ENCODE results near the gene MYLK.

Gene MYLK

DNA sequence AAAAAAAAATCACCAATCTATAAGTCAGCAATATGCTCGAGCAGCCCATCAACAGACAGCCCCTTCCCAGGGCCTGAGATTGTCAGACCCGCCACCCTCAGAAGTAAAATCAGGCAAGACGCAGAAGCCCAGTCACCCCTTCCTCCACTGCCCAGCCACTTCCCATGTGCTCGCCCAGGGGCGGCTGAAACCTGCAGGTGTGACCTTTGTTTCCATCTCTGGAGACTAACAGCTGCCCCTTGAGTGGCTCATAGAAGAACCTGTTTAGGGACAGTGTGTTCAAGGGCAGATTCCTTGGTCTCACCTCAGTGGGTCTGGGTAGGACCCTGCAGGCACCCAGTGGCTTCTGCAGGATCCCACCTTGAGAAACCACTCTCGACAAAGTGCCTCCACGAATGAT lies 105.6 kb downstream of the MYLK start:
- no peaks in the 10 kb centered on the region for H3K36me3 ChIP-seq (ENCODE audit: insufficient read depth, low read length)
- H3K9ac ChIP-seq (ENCODE audit: low read depth, low read length) = no peak overlapping the region
- H3K9me3 ChIP-seq (ENCODE audit: control insufficient read depth, insufficient read depth, low read length) = no peaks in the 10 kb centered on the region
- H3K4me1 ChIP-seq (ENCODE audit: insufficient read depth, low read length) = no peaks in the 10 kb centered on the region; the same call in 1 of the 2 replicates

DNA sequence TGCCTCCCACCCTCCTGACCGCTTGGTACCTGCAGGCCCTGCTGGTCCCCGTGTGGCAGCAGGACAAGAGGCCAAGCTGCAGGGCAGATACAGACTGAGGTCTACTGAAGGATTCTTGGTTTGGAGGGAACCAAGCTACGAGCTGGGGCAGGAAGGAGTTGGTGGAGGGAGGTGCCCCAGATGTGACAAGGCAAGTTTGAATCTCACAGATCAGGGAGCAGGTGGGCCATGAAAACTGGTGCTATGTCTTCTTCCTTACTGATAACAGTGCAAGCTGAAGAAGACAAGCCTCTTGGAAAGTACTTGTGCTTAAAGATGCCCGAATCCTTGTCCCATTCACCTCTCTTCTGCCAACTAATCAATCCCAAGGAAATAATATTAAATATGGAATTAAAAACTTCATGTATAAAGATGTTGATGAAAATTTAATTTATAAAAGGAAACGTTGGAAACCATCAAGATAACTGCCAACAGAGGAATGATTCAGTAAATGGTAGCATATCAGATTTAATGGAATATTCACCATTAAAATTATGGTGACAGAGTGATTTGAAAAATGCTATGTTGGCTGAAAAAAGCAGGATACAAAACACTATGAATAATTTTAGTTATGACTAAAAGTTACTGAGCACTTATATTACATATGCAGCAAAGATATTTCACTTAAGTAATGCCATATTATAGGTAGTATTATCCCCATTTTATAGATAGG lies 107.9 kb downstream of the MYLK start:
- Histone ChIP-seq H3K36me3 (ENCODE audit: insufficient read depth, low read length) (no peaks in the 10 kb centered on the region), H3K9me3 (ENCODE audit: control insufficient read depth, insufficient read depth, low read length) (no peaks in the 10 kb centered on the region), H3K9ac (ENCODE audit: low read depth, low read length) (no peak overlapping the region), H3K4me1 (ENCODE audit: insufficient read depth, low read length) (no peaks in the 10 kb centered on the region; the same call in 1 of the 2 replicates)

DNA sequence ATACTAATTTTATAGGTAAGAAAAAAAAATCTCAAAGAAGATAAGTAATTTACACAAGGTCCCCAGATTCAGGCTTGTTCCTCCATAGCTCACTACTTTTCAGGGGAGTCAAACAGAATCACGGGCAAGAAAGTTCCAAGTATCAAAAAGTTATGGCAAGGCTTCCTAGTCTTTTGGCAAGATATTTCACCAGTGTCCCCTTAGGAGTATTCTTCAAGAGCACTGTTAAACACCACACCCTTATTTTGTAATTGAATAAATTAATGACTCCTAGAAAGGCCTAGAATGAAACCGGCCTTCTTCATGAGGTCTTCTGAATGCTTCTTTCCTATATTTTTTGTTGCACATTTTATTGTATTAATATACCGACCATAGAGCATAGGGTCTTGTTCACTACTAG lies 109.7 kb downstream of the MYLK start:
- Histone ChIP-seq H3K36me3 (ENCODE audit: insufficient read depth, low read length) (no peaks in the 10 kb centered on the region), H3K9me3 (ENCODE audit: control insufficient read depth, insufficient read depth, low read length) (no peaks in the 10 kb centered on the region), H3K9ac (ENCODE audit: low read depth, low read length) (no peak overlapping the region)

GRCh38 chr3:123773681-123774431 lies 110.3 kb downstream of the MYLK start:
- H3K9me3 ChIP-seq (ENCODE audit: control insufficient read depth, insufficient read depth, low read length) = no peaks in the 10 kb centered on the region
- no peak overlapping the region for H3K9ac ChIP-seq (ENCODE audit: low read depth, low read length)
- H3K36me3 ChIP-seq (ENCODE audit: insufficient read depth, low read length) = no peaks in the 10 kb centered on the region
- H3K4me1 ChIP-seq (ENCODE audit: insufficient read depth, low read length) = no peaks in the 10 kb centered on the region; the same call in 1 of the 2 replicates

More for the DNA sequence above, 109.7 kb downstream of the MYLK start:
- H3K4me1 ChIP-seq (ENCODE audit: insufficient read depth, low read length) = no peaks in the 10 kb centered on the region; the same call in 1 of the 2 replicates

- Histone ChIP-seq H3K9me3 (ENCODE audit: control insufficient read depth, insufficient read depth, low read length) (no peaks in the 10 kb centered on the region), H3K36me3 (ENCODE audit: insufficient read depth, low read length) (no peaks in the 10 kb centered on the region), H3K9ac (ENCODE audit: low read depth, low read length) (no peak overlapping the region), H3K4me1 (ENCODE audit: insufficient read depth, low read length) (no peaks in the 10 kb centered on the region; the same call in 1 of the 2 replicates)
These were observed 114.8 kb downstream of the MYLK start for GRCh38 chr3:123769356-123769743.

- H3K36me3 ChIP-seq (ENCODE audit: insufficient read depth, low read length) = no peaks in the 10 kb centered on the region
- H3K9me3 ChIP-seq (ENCODE audit: control insufficient read depth, insufficient read depth, low read length) = no peaks in the 10 kb centered on the region
- no peaks in the 10 kb centered on the region; the same call in 1 of the 2 replicates for H3K4me1 ChIP-seq (ENCODE audit: insufficient read depth, low read length)
- H3K9ac ChIP-seq (ENCODE audit: low read depth, low read length) = no peak overlapping the region
These were observed 115.4 kb downstream of the MYLK start for GRCh38 chr3:123768480-123769355.

GRCh38 chr3:123767564-123768292 lies 116.4 kb downstream of the MYLK start:
- Histone ChIP-seq H3K36me3 (ENCODE audit: insufficient read depth, low read length) (no peaks in the 10 kb centered on the region), H3K9ac (ENCODE audit: low read depth, low read length) (no peak overlapping the region), H3K9me3 (ENCODE audit: control insufficient read depth, insufficient read depth, low read length) (no peaks in the 10 kb centered on the region), H3K4me1 (ENCODE audit: insufficient read depth, low read length) (no peaks in the 10 kb centered on the region)

DNA sequence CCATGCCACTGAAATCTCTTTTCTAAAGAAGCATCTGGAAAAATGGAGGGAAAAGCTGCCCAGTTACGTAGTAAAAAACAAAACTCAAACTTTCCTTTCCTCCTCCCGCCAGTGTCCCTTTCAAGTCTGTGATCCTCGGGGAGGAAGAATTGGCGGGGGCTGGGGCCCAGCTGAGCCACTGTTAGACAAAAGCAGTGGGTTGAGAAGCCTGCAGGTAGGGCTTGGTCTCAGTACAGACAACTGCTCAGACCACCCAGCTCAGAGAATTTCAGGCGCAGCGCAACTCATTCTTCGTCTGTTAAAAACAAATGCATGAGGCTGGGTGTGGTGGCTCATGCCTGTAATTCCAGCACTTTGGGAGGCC lies 117.1 kb downstream of the MYLK start:
- Histone ChIP-seq H3K9me3 (ENCODE audit: control insufficient read depth, insufficient read depth, low read length) (no peaks in the 10 kb centered on the region), H3K36me3 (ENCODE audit: insufficient read depth, low read length) (no peaks in the 10 kb centered on the region), H3K4me1 (ENCODE audit: insufficient read depth, low read length) (no peaks in the 10 kb centered on the region), H3K9ac (ENCODE audit: low read depth, low read length) (no peak overlapping the region)

GRCh38 chr3:123766193-123767008 lies 117.7 kb downstream of the MYLK start:
- Histone ChIP-seq H3K4me1 (ENCODE audit: insufficient read depth, low read length) (no peaks in the 10 kb centered on the region), H3K36me3 (ENCODE audit: insufficient read depth, low read length) (no peaks in the 10 kb centered on the region), H3K9me3 (ENCODE audit: control insufficient read depth, insufficient read depth, low read length) (no peaks in the 10 kb centered on the region), H3K9ac (ENCODE audit: low read depth, low read length) (no peak overlapping the region)

DNA sequence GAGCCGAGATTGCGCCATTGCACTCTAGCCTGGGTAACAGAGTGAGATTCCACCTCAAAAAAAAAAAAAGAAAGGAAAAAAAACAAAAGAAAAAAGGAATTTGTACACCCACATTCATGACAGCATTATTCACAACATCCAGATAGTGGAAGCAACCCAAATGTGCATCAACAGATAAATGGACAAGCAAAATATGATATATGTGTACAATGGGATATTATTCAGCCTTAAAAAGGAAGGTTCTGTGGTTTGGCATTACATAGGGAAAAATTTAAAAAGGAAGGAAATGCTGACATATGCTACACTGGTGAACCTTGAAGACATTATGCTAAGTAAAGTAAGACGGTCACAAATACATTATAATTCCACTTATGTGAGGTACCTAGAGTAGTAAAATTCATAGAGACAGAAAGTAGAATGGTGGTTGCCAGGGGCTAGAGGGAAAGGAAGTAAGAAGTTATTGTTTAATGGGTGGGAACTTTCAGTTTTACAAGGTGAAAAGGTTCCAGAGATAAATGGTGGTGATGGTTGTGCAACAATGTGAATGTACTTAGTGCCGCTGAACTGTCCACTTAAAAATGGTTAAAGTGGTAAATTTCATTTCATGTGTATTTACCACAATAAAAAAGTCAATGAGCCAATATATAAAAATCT lies 118.5 kb downstream of the MYLK start:
- H3K9me3 ChIP-seq (ENCODE audit: control insufficient read depth, insufficient read depth, low read length) = no peaks in the 10 kb centered on the region
- no peaks in the 10 kb centered on the region for H3K4me1 ChIP-seq (ENCODE audit: insufficient read depth, low read length)
- H3K9ac ChIP-seq (ENCODE audit: low read depth, low read length) = no peak overlapping the region
- H3K36me3 ChIP-seq (ENCODE audit: insufficient read depth, low read length) = no peaks in the 10 kb centered on the region

DNA sequence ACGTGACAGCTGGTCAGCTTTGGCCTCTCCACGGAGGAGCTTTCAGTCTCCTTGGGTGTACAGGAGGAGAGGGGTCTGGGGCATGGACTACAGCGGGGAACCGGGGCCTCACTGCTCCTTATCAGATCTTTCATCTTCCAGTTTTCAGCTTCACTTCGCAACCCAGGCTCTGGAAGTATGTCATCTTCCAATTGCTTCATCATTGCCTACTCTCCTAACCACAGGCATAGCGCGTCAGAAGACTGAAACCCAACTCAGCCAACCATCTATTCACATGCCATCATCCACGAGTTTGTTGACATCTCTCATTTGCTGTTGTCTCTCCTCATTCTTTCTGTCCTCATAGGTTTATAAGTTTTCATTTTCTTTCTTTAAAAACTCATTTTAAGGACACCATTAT lies 119.5 kb downstream of the MYLK start:
- no peaks in the 10 kb centered on the region for H3K4me1 ChIP-seq (ENCODE audit: insufficient read depth, low read length)
- H3K9me3 ChIP-seq (ENCODE audit: control insufficient read depth, insufficient read depth, low read length) = no peaks in the 10 kb centered on the region
- no peak overlapping the region for H3K9ac ChIP-seq (ENCODE audit: low read depth, low read length)
- no peaks in the 10 kb centered on the region for H3K36me3 ChIP-seq (ENCODE audit: insufficient read depth, low read length)

- no peak overlapping the region for H3K9ac ChIP-seq (ENCODE audit: low read depth, low read length)
- no peaks in the 10 kb centered on the region for H3K9me3 ChIP-seq (ENCODE audit: control insufficient read depth, insufficient read depth, low read length)
- H3K36me3 ChIP-seq (ENCODE audit: insufficient read depth, low read length) = no peaks in the 10 kb centered on the region
- H3K4me1 ChIP-seq (ENCODE audit: insufficient read depth, low read length) = no peaks in the 10 kb centered on the region; the same call in 1 of the 2 replicates
These were observed 121.3 kb downstream of the MYLK start for GRCh38 chr3:123762805-123763204.

GRCh38 chr3:123760817-123761216 lies 123.3 kb downstream of the MYLK start:
- Histone ChIP-seq H3K9me3 (ENCODE audit: control insufficient read depth, insufficient read depth, low read length) (no peaks in the 10 kb centered on the region), H3K9ac (ENCODE audit: low read depth, low read length) (no peak overlapping the region), H3K4me1 (ENCODE audit: insufficient read depth, low read length) (no peaks in the 10 kb centered on the region; the same call in 1 of the 2 replicates), H3K36me3 (ENCODE audit: insufficient read depth, low read length) (no peaks in the 10 kb centered on the region)

Data from ES-I3 (cell line).